ENCODE data around the gene TSHZ1.

DNA sequence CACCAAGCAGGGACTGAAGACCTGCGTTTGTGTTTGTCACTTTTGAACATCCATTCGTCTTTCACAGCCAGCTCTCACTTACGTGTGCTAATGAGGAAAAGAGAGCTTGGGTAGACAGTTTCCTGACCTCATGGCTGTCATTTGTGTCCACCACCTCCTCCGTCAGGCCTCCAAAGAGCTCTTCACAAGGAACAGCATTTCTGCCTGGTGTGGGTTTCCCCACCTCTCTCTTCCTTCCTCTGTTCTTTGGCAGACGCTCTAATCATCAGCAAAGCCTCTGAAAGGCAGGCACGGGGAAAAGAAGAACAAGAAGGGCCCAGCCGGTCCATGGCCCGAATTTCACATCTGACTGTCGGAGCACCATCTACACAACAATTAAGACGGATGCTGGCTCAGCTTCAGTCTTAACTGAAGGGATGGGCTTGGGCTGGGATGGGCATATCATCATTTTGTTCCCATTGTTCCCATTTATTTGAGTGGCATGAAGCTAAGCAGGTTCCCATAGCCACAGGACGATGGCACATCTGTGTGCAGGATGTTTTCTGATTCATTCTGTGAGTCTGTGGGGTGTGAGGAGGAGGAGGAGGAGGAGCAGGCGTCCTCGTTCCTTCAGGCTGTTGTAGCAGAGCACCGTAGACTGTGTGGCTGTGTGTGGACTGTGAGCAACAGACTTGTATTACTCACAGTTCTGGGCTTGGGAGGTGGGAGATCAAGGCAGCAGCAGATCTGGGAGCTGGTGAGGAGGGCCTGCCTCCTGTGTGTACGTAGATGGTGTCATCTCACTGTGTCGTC lies 66.4 kb downstream of the TSHZ1 start:
- TF ChIP-seq, protein P1, sequence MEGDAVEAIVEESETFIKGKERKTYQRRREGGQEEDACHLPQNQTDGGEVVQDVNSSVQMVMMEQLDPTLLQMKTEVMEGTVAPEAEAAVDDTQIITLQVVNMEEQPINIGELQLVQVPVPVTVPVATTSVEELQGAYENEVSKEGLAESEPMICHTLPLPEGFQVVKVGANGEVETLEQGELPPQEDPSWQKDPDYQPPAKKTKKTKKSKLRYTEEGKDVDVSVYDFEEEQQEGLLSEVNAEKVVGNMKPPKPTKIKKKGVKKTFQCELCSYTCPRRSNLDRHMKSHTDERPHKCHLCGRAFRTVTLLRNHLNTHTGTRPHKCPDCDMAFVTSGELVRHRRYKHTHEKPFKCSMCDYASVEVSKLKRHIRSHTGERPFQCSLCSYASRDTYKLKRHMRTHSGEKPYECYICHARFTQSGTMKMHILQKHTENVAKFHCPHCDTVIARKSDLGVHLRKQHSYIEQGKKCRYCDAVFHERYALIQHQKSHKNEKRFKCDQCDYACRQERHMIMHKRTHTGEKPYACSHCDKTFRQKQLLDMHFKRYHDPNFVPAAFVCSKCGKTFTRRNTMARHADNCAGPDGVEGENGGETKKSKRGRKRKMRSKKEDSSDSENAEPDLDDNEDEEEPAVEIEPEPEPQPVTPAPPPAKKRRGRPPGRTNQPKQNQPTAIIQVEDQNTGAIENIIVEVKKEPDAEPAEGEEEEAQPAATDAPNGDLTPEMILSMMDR (IDR thresholded peaks at IDR 0.05) = no peak
- TF ChIP-seq POLR2A (IDR thresholded peaks at IDR 0.05) = no peak

Data from esophagus squamous epithelium (tissue), 4 donors.